Measurements from ENCODE around the gene RPL38.

The RPL38 gene

GRCh38 chr17:74251051-74251450 is 47.6 kb downstream of the RPL38 start:
- no peak for DNase-seq

DNA sequence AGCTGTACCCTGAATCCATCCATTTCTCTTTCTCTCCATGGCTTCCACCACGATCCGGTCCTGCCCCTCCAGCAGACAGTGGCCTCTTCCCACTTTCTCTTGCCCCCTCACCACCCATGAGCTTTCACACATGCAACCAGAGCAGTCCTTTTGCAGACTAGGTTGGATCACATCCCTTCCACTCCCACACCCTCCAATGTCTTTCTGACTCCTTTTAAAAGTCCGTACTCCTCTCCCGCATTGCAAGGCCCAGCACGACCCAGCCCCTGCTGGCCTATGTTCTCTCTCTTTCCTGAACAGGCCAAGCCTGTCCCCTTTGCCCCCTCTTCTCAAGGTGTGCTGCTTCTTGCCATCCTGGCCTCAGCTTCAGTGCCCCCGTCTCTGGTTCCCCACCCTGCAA is 48.1 kb downstream of the RPL38 start:
- DNase-seq, result no peak

GRCh38 chr17:74252211-74252610 is 48.7 kb downstream of the RPL38 start:
- DNase-seq, result no peak

DNA sequence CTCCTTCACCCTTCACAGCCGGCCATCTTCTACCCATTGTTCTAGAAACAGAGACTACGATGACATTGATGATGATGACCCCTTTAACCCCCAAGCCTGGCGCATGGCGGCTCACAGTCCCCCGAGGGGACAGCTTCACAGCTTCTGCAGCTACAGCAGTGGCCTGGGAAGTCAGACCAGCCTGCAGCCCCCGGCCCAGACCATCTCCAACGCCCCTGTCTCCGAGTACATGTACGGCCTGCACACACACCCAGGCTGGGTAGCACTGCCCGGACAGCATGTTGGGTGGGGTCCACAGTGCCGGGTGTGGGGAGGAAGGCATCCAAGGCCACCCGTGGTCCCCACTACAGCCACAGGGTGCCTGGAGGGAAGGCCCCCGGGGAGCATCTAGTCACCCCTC is 49.6 kb downstream of the RPL38 start:
- DNase-seq, result no peak

DNA sequence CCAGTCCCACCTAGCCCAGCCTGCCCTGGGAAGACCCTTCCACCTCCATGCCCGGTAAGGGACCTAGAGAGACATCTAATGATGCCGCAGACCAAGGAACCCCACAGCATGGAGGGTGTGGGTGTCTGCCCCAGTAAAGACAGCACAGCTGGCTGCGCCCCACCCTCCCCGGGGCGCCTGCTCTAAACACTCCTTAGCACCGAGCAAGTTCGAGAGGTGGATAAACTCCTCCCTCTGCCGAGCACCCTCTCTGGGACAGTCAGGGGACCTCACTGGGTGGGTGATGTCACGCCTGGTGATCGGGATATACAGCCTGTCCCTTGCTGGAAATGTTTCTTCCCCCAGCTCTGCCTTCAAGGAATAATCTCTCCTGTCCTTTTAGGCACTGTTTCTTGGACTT is 53.8 kb downstream of the RPL38 start:
- DNase-seq, result no peak

- no peak for DNase-seq
Measured at GRCh38 chr17:74259667-74260524, 56.4 kb downstream of the RPL38 start.
